GM18507 (cell line): ENCODE results near the gene RBMS1.

Experiments used
- DNase-seq: peaks from one replicate; pipeline ENCODE4 v3.0.0; 2011; ENCODE audit warnings: low read depth; ENCODE audit not compliant: insufficient read length; ENCODE audit errors: extremely low spot score
- FAIRE-seq: peaks from 2 replicates; lab custom pipeline; 2011; peaks lifted over from hg19 to GRCh38; lab: Jason Lieb, UNC

The RBMS1 gene, protein sequence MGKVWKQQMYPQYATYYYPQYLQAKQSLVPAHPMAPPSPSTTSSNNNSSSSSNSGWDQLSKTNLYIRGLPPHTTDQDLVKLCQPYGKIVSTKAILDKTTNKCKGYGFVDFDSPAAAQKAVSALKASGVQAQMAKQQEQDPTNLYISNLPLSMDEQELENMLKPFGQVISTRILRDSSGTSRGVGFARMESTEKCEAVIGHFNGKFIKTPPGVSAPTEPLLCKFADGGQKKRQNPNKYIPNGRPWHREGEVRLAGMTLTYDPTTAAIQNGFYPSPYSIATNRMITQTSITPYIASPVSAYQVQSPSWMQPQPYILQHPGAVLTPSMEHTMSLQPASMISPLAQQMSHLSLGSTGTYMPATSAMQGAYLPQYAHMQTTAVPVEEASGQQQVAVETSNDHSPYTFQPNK

DNA sequence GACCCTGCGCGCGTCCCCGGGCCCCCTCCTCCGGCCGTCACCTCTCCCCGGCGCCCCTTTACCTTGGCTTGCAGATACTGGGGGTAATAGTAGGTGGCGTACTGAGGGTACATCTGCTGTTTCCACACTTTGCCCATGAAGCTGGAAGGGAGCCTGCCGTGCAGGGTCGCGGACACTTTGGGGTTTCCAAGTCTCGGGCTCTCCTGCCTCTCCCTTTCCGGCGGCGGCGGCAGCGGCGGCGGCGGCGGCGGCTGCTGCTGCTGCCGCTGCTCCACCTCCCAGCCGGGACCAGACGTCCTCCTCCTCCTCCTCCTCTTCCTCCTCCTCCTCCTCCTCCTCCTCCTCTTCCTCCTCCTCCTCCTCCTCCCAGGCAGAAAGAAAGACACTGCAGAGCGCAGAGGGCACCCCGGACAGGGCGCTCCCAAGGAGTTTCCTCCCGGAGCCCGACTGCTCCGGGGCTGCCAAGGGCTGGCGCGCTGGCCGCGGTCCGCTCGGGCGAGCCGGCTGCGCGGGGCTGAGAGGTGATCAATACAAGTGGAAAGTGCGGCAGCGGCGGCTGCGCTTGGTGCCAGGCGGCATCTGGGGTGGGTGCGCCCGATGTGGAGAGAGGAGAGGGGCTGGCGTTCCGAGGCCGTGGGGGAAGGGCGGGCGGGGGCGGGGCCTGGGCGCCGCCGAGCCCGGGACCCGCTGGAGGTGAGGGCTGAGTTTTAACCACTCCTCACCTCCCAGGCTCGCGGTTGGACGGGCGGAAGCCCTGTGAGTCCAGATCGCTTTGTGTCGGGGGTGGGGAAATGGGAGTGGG is at the start of gene RBMS1:
TSS of gene RBMS1 (minus strand) at position 581 of the 802 bp plus-strand sequence. CDS start at position 137, 444 bp downstream.
- no peak for FAIRE-seq

GRCh38 chr2:160541745-160542144 is 48.1 kb upstream of the RBMS1 start:
- no peak for DNase-seq
- FAIRE-seq: no peak

More for the DNA sequence above, at the start of gene RBMS1:
- no peak for DNase-seq

DNA sequence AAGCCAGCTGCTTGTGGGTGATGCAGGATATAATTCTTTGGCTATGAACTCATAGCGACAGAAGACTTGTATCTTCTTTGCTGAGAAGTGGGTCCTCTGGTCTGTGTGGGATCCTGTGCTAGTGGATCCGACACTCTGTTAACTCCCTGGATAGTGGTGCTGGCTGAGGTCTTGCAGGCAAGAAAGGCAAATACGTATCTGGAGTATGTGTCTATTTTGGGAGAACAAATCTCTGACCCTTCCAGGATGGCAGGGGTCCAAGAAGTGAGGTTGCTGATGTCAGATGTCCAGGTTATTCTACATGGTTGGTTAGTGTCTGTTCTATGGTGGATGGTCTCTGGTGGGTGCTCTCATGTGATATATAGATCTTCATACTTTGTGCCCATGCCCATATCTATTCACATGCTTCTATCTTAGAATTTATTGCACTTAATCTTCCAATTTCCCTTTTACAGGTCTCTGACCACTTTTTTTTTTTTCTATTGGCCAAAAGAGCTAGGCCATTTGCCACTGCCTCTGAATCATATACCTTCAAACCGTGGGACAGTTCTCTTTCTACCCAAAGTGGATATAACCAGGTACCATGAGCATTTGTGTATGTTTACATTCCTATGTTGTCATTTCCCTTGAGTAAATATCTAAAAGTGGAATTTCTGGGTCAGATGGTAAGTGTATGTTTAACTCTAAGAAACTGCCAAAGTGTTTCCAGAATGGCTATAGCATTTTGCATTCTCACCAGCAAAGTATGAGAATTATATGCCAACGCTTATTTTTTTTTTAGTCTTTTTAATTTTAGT is 45.1 kb upstream of the RBMS1 start:
- FAIRE-seq: no peak
- DNase-seq: no peak

GRCh38 chr2:160538115-160538514 is 44.5 kb upstream of the RBMS1 start:
- FAIRE-seq: no peak
- no peak for DNase-seq

DNA sequence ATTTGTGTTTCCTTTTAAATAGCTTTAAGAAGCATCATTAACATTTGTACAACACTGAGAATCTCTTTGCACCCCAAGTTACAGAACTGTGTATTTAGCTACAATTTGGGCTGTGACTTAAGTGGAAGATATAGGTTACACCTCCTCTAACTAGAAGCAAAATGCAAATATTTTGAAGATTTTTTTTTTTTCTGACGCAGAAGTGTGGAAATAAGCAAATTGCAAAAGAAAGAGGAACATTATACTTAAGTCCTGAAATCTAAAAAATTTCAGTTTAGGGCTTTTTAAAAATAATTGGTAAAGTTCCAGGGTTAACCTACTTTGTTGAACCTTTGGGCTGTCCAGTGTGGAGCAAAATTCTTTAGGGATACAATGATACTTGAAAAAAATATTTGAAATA is 41.4 kb upstream of the RBMS1 start:
- no peak for DNase-seq
- no peak for FAIRE-seq

- DNase-seq (no peak), FAIRE-seq (no peak)
Observed at GRCh38 chr2:160534249-160534648, 40.6 kb upstream of the RBMS1 start.

DNA sequence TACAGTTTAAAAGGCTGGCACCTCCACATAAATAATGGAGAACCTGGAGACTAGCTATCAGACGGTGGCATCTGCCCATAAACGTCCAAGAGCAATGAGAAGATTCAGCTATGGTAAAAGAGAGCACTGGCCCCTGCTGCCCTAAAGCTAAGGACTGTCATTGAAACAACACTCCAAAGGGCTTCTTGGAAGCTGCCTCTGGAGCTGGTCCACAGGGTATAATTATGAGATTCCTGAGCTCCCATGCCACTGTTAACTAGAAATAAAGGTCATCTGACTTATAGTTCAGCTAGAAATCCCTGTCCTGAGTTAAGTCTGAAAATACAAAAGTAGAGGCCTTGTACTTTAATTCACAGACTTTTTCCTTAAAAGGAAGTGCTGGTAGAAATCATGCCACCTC is 39.9 kb upstream of the RBMS1 start:
- no peak for FAIRE-seq

GRCh38 chr2:160532388-160532787 is 38.8 kb upstream of the RBMS1 start:
- DNase-seq (no peak), FAIRE-seq (no peak)

More for the DNA sequence above, 39.9 kb upstream of the RBMS1 start:
- DNase-seq: no peak

- no peak for DNase-seq
- FAIRE-seq: no peak
Observed at GRCh38 chr2:160522951-160523710, 29.5 kb upstream of the RBMS1 start.

DNA sequence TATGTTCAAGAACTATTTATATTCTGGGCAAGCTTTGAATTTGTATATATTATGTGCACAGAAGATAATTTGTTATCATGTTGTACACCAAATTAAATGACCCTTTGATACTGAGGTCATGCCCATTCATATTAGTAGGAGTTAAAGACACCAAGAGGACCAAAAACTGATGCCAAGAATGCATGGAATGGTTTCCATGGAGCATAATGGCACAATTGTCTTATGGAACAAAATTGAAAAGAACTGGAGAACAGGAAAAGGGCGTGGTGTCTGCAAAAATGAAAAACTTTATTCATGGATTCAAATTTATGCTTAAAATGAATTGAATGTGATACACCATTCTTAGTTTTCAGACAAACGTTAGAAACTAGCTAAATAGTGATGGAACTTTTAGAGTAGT is 24.1 kb upstream of the RBMS1 start:
- DNase-seq (no peak), FAIRE-seq (no peak)

DNA sequence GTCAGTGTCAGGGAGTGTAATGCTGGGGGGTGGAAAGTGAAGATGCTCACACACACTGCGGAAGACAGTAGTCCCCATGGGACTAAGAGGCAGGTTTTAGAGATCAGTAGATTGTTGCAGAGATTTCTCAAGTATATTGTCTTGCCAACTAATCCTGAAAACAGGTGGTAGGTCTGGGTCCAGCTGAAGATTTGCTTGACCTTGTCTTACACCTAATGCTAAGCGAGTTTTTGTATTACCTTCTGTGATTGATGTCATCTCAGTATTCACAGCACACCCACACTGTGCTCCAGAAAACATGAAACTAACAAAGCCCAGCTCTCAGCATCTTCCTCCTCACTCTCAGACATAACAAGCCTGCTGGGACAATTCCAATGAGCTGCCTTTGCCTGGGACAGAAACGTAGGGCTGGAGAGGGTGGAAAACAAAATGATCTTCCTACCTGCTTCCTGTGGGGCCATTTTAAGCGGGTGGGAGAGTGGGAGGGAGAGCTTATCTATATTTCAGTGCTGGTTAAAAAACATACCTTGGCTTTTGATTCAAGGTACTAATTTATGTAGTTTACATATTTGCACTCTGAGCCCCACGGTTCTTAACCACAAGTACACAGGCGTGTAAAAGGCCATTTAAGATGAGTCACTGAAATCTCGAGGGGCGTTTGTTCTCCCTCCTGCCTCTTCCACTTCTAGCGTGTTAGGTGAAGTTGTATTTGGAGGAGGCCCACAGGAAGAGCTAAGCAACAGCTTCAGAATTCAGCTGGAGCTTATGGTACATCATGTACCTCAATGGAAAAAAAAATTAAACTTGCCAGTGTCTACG is 23.1 kb upstream of the RBMS1 start:
- no peak for FAIRE-seq
- DNase-seq: no peak

DNA sequence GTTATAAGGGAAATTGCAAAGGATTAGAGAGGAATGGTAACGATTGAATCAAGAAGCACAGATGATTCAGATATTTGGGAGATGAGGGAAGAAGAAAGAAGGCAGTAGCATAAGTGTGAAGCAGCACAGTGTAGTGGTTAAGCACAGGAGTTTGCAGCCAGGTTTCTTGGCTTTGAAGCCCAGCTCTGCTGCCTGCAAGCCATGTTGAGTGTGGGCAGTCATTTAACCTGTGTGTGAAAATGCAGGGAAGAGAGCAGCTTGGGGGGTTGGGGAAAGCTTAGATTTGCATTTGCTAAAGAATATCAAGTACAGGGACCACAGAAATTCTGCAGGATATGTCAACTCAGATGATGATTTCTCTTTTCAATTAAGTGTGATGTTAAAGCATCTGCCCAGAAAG is 21.5 kb upstream of the RBMS1 start:
- no peak for FAIRE-seq
- DNase-seq: no peak

DNA sequence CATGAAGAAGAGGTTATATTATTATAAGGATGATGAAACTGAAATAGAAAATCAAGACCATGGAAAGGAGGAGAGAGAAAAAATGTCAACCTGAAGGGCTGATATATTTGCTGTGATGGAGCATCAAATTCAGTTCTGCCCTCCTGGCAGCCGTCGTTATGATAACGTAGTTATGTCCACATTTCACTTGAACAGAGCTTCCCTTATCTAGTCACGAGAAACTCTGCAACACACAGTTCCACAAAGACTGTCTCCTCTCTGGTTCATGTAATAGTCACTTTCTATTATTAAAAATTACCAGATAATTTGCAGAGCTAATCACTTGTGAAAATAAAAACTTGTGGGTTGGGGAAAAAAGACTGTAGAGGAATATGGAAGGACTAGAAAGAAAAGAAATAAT is 19.5 kb upstream of the RBMS1 start:
- FAIRE-seq (no peak), DNase-seq (no peak)

DNA sequence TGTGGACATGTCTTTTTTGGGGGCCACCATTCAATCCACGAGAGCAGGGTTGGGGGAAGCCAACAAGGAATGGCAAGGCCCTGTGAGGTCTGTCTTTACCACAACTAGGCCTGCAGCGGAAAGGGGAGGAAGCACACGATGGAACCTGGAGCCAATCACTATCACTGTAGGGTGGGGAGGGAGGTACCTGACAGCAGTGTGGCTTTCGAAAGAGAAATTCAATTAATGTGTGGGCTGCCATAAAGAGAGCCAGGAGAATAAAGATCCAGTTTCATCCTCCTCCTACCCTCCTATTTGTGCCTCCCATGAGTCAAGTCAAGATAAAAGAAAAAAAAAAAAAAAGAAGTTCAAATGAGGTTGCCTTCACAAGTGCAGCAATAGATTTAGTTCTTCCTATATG is 18.9 kb upstream of the RBMS1 start:
- no peak for FAIRE-seq
- no peak for DNase-seq

DNA sequence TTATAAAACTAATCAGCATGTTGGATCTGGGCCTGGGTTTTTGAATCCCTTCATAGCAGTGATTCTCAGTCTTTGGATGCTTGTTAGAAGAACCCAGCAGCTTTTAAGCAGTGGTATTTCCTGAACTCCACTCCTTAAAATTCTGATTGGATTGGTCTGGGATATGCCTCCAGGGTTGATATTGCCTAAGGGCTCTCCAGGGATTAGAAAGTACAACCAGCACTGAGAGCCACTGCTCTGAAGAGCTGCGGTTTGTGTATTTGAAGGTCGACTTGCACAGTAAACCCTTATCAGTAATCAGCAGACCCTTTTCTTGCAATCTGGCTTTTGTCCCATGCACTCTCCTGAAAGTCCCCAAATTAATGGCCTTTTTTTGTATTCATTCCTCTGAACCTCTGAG is 17.0 kb upstream of the RBMS1 start:
- DNase-seq (no peak), FAIRE-seq (no peak)

GRCh38 chr2:160509016-160509415 is 15.4 kb upstream of the RBMS1 start:
- FAIRE-seq (no peak), DNase-seq (no peak)

DNA sequence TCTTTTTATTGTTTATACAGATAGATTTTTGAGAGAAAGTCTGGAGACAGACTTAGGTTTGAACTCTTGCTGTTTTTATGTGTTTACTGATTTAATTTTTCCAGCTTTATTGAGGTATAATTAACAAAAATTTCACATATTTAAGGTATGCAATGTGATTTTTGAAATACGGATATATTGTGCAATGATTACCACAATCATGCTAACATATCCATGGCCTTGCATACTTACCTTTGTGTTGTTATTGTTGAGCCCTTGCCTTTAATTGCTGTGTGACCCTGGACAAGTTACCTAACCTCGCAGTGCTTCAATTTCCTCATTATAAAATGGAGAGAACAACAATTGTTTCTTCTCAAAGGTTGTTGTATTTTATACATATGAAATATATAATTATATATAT is 13.9 kb upstream of the RBMS1 start:
- DNase-seq (no peak), FAIRE-seq (no peak)

GRCh38 chr2:160507046-160507407 is 13.4 kb upstream of the RBMS1 start:
- DNase-seq: no peak
- no peak for FAIRE-seq
